ENCODE data around the gene IFT52. TPM values are rescaled to one million over a fixed set of nuclear protein-coding genes. Genes with fewer than 3 reads are reported as not detected.
A peak's percentile ranks its signal among the peaks of the same experiment; 100 is the strongest.

IFT52 gene
- total RNA-seq, 2 experiments from 2014 or later: 13.7 to 15.5 TPM

DNA sequence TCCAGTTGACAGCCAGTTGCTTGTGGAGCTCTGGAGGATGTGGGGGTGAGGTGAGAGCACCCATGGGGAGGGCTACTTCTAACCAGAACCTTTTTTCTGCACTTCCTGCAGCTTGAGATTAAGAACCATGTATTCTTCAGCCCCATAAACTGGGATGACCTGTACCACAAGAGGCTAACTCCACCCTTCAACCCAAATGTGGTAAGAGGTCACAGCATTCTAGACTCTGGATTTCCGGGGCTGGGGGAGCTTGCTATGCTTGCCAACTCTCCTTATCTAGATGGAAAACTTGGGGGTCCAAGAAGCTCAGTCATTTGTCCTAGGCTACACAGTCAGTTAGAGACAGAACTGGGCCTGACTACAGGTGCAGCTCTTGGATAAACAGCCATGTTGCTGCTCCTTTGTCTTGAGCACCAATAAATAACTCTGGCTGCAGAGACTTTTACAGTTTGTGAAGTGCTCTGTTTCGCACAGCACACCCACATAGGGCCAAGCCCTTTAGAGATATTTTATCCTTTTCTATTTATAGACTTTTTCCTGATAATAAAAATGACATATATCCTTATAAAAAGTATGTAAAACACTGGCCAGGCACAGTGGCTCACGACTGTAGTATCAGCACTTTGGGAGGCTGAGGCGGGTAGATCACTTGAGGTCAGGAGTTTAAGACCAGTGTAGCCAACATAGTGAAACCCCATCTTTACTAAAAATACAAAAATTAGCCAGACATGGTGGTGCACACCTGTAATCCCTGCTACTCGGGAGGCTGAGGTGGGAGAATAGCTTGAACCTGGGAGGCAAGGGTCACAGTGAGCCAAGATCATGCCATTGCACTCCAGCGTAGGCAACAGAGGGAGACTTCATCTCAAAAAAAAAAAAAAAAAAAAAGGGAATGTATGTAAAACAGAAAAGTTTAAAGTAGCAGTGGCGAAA lies 10.6 kb upstream of the IFT52 start:
- Histone ChIP-seq H3K4me1 (ENCODE audit: insufficient read depth, low read length) (no peaks in the 10 kb centered on the region), H3K9me3 (ENCODE audit: control insufficient read depth in 1 of 2, insufficient read depth in 1 of 2, low read length in 2 of 2) (no peaks in the 10 kb centered on the region), H3K27me3 (ENCODE audit: control insufficient read depth in 1 of 2, insufficient read depth in 2 of 2, low read length in 2 of 2) (no peaks in the 10 kb centered on the region), H3K27ac (ENCODE audit: low read depth in 1 of 2, low read length in 2 of 2) (no peak overlapping the region), H3K4me3 (ENCODE audit: low read length) (no peak overlapping the region), H3K36me3 (ENCODE audit: insufficient read depth, low read length) (no peaks in the 10 kb centered on the region)
- CTCF ChIA-PET: interaction anchor here (0.5 kb wide), 1 partner anchor 922 kb away, joined by 3 read pairs; no protein-coding TSS in a partner anchor
- Mint-ChIP-seq H3K27ac (no peak overlapping the region), H3K4me1 (ENCODE audit: low read depth) (no peaks in the 10 kb centered on the region), H3K36me3 (ENCODE audit: low read depth) (no peaks in the 10 kb centered on the region), H3K27me3 (no peaks in the 10 kb centered on the region), H3K9me3 (no peaks in the 10 kb centered on the region), H3K4me3 (no peak overlapping the region)
- POLR2A ChIA-PET: no interaction called here
- no peak for ATAC-seq (ENCODE audit: poor library complexity)
- TF ChIP-seq, protein P1, sequence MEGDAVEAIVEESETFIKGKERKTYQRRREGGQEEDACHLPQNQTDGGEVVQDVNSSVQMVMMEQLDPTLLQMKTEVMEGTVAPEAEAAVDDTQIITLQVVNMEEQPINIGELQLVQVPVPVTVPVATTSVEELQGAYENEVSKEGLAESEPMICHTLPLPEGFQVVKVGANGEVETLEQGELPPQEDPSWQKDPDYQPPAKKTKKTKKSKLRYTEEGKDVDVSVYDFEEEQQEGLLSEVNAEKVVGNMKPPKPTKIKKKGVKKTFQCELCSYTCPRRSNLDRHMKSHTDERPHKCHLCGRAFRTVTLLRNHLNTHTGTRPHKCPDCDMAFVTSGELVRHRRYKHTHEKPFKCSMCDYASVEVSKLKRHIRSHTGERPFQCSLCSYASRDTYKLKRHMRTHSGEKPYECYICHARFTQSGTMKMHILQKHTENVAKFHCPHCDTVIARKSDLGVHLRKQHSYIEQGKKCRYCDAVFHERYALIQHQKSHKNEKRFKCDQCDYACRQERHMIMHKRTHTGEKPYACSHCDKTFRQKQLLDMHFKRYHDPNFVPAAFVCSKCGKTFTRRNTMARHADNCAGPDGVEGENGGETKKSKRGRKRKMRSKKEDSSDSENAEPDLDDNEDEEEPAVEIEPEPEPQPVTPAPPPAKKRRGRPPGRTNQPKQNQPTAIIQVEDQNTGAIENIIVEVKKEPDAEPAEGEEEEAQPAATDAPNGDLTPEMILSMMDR (IDR thresholded peaks at IDR 0.05): no peak
- DNase-seq: no peak
- intact Hi-C loops (cut with DNase I, micrococcal nuclease): no loop called here

DNA sequence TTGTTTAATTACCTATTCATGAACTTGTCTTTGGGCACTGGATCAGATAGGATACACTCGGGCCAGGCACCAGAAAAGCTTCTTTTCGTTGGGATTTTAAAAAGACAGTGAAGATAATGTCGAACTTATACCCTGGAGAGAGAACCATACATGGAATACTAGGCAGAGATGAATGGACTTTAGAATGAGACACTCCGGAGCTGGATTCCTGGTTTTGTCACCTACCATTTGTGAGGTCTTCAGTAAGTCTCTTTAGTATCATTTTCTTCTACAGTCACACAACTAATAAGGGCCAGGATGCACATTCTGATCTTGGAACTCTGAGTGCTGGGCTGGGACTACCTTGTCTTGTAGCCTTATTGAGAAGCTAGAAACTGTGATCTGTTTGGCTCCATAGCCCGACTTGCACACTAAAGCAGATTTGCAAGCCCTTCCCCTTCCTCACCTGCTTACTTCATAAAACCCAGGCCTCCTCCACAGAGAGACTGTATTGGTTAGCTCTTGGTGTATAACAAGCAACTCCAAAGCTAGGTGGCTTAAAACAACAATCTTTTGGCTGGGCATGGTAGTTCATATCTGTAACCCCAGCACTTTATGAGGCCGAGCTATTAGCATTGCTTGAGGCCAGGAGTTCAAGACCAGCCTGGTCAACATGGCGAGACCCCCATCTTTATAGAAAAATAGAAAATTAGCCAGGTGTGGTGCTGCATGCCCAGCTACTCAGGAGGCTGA lies 7.4 kb upstream of the IFT52 start:
- Mint-ChIP-seq H3K36me3 (ENCODE audit: low read depth) (no peaks in the 10 kb centered on the region), H3K27me3 (peaks cover 9% of the 10 kb centered on the region), H3K9me3 (no peaks in the 10 kb centered on the region), H3K4me3 (no peak overlapping the region), H3K4me1 (ENCODE audit: low read depth) (no peaks in the 10 kb centered on the region), H3K27ac (no peak overlapping the region)
- ChIA-PET CTCF (interaction anchor here (1.4 to 1.6 kb wide), 2 partner anchors 12 to 69 kb away, joined by 3 read pairs; no protein-coding TSS in a partner anchor), POLR2A (interaction anchor here (0.6 kb wide), 1 partner anchor 31 kb away, joined by 3 read pairs; no protein-coding TSS in a partner anchor)
- Histone ChIP-seq H3K27me3 (ENCODE audit: control insufficient read depth in 1 of 2, insufficient read depth in 2 of 2, low read length in 2 of 2) (no peaks in the 10 kb centered on the region), H3K27ac (ENCODE audit: low read depth in 1 of 2, low read length in 2 of 2) (no peak overlapping the region), H3K4me1 (ENCODE audit: insufficient read depth, low read length) (no peaks in the 10 kb centered on the region), H3K36me3 (ENCODE audit: insufficient read depth, low read length) (no peaks in the 10 kb centered on the region), H3K4me3 (ENCODE audit: low read length) (no peak overlapping the region), H3K9me3 (ENCODE audit: control insufficient read depth in 1 of 2, insufficient read depth in 1 of 2, low read length in 2 of 2) (no peaks in the 10 kb centered on the region)
- ATAC-seq (ENCODE audit: poor library complexity): no peak
- DNase-seq: no peak
- intact Hi-C loops (cut with DNase I, micrococcal nuclease): no loop called here
- TF ChIP-seq, protein P1 (IDR thresholded peaks at IDR 0.05): no peak

DNA sequence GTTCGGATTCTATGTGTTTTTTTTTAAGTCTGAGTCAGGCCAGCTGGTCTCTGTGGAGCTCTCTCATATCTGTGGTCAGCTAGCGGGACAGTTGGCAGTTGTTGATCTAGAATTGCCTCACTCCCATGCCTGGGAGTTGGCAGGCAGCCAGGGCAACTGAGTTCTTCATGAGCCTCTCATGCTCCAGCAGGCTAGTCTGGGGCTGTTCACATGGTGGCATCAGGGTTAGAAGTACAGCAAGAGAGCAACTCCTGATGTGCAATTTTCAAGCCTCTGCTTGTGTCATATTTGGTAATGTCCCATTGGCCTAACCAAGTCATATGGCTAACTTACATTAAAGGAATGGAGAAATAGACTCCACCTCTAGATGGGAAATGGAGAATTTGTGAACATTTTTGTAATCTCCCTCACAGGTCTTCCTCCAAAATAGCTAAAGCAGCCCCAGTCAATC lies 6.7 kb upstream of the IFT52 start:
- Histone ChIP-seq H3K27ac (ENCODE audit: low read depth in 1 of 2, low read length in 2 of 2) (no peak overlapping the region), H3K36me3 (ENCODE audit: insufficient read depth, low read length) (no peaks in the 10 kb centered on the region), H3K4me3 (ENCODE audit: low read length) (no peak overlapping the region), H3K27me3 (ENCODE audit: control insufficient read depth in 1 of 2, insufficient read depth in 2 of 2, low read length in 2 of 2) (no peaks in the 10 kb centered on the region), H3K4me1 (ENCODE audit: insufficient read depth, low read length) (no peaks in the 10 kb centered on the region), H3K9me3 (ENCODE audit: control insufficient read depth in 1 of 2, insufficient read depth in 1 of 2, low read length in 2 of 2) (no peaks in the 10 kb centered on the region)
- Mint-ChIP-seq H3K9me3 (no peaks in the 10 kb centered on the region), H3K4me1 (ENCODE audit: low read depth) (no peaks in the 10 kb centered on the region), H3K27ac (no peak overlapping the region), H3K36me3 (ENCODE audit: low read depth) (no peaks in the 10 kb centered on the region), H3K27me3 (peaks cover 9% of the 10 kb centered on the region), H3K4me3 (no peak overlapping the region)
- peak in 1 of 14 experiments; percentile 12 for DNase-seq
- ChIA-PET POLR2A (no interaction called here), CTCF (interaction anchor here (1.4 to 1.6 kb wide), 2 partner anchors 11 to 69 kb away, joined by 3 read pairs; no protein-coding TSS in a partner anchor)
- TF ChIP-seq, protein P1 (IDR thresholded peaks at IDR 0.05): no peak
- ATAC-seq (ENCODE audit: poor library complexity): no peak
- intact Hi-C loops (cut with DNase I, micrococcal nuclease): no loop called here
